ENCODE data around the gene KRTAP4-1.
"Not testable (repeated sequence)": the region's sequence is repeated elsewhere in the genome, so short reads cannot be mapped to it uniquely, and the experiment has no call there.

The KRTAP4-1 gene

DNA sequence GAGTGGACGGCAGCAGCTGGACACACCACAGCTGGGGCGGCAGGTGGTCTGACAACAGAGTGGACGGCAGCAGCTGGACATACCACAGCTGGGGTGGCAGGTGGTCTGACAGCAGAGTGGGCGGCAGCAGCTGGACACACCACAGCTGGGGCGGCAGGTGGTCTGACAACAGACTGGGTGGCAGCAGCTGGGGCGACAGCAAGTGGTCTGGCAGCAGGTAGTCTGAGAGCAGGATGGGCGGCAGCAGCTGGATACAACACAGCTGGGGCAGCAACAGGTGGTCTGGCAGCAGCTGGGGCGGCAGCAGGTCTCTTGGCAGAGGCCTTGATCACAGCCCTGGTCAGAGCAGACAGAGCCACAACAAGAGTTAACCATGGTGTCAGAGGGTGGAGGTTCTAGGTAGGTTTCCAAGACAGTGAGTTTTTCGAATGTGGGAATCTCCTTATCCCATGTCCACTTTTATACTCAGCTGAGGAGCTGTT is at the start of gene KRTAP4-1:
TSS of gene KRTAP4-1 (minus strand) at position 432 of the 482 bp plus-strand sequence. CDS start at position 375, 57 bp downstream.
- DNase-seq, result no peak

DNA sequence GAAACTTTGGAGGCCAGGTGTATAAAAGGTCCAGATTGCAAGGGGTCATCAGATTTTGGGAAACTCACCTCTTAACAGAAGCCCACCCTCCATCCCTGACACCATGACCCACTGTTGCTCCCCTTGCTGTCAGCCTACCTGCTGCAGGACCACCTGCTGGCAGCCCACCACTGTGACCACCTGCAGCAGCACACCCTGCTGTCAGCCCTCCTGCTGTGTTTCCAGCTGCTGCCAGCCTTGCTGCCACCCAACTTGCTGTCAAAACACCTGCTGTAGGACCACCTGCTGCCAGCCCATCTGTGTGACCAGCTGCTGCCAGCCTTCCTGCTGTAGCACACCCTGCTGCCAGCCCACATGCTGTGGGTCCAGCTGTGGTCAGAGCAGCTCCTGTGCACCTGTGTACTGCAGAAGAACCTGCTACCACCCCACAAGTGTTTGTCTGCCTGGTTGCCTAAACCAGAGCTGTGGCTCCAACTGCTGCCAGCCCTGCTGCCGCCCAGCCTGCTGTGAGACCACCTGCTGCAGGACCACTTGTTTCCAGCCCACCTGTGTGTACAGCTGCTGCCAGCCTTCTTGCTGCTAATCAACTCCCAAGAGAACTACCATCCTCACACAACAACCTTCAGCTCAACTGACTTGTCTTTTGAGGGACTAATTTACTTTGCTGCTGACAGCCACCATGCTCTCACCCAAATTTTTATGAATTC is 47.8 kb upstream of the KRTAP4-1 start, which contains the start of gene KRTAP9-3:
TSS of gene KRTAP9-3 (plus strand) at position 51 of the 707 bp plus-strand sequence. CDS start at position 104, 53 bp downstream.
- DNase-seq, result not testable (repeated sequence)

- DNase-seq, result no peak
Measured at GRCh38 chr17:41231731-41232130, 47.0 kb upstream of the KRTAP4-1 start.

DNA sequence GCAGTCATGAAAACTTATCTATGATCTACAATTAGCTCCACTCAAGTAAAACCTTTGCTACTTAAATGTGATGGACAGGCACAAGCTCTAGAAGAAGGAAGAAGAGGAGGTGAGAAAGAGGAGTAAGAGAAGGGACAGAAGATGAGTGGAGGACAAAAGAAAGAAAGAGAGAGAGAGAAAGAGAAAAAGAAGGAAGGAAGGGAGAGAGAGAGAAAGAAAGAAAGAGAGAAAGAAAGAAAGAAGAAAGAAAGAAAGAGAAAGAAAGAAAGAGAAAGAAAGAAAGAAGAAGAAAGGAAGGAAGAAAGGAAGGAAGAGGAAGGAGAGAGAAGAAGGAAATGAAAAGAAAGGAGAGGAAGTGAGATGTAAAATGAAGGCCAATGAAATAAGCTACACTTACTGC is 45.4 kb upstream of the KRTAP4-1 start:
- no peak for DNase-seq

DNA sequence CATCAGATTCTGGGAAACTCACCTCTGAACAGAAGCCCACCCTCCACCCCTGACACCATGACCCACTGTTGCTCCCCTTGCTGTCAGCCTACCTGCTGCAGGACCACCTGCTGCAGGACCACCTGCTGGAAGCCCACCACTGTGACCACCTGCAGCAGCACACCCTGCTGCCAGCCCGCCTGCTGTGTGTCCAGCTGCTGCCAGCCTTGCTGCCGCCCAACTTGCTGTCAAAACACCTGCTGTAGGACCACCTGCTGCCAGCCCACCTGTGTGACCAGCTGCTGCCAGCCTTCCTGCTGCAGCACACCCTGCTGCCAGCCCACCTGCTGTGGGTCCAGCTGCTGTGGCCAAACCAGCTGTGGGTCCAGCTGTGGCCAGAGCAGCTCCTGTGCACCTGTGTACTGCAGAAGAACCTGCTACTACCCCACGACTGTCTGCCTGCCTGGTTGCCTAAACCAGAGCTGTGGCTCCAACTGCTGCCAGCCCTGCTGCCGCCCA is 41.9 kb upstream of the KRTAP4-1 start, which contains the start of gene KRTAP9-2:
TSS of gene KRTAP9-2 (plus strand) at position 51 of the 498 bp plus-strand sequence. CDS start at position 58, 7 bp downstream.
- not testable (repeated sequence) for DNase-seq

DNA sequence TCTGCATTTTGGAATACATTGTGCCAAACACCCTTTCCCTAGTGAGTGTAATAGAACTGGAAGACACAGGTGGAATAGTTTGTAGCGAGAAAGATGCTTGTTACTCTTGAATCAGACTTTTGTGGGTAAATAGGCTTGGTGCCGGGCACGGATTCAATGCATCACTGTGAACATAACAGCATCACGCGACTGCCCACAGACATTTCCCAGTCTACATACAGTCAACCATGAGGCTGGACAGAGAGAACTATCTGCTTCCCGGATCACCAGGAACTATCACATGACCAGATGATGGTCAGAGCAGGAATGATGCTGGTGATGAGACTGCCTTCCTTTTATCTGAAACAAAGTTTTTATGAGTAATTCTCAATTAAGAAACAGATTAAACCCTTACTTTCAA is 41.3 kb upstream of the KRTAP4-1 start:
- no peak for DNase-seq

DNA sequence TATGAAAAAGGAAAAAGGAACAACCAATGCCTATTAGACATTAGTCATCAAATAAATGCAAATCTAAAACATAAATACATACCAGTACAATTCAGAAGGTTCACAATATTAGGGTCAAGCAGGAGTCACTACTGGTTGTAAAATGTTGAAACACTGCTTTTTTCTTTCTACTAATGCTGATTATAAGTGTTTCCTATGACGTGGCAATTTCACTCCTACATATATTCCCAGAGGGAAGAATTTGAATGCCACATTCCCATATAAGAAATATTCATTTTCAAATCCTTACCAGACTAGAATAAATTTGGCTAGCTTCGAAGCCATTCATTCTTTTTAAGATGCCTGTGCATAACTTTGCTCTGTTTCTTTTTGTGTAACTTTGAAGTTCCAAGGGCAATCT is 39.1 kb upstream of the KRTAP4-1 start:
- DNase-seq, result no peak

GRCh38 chr17:41215681-41216080 is 31.0 kb upstream of the KRTAP4-1 start:
- no peak for DNase-seq

DNA sequence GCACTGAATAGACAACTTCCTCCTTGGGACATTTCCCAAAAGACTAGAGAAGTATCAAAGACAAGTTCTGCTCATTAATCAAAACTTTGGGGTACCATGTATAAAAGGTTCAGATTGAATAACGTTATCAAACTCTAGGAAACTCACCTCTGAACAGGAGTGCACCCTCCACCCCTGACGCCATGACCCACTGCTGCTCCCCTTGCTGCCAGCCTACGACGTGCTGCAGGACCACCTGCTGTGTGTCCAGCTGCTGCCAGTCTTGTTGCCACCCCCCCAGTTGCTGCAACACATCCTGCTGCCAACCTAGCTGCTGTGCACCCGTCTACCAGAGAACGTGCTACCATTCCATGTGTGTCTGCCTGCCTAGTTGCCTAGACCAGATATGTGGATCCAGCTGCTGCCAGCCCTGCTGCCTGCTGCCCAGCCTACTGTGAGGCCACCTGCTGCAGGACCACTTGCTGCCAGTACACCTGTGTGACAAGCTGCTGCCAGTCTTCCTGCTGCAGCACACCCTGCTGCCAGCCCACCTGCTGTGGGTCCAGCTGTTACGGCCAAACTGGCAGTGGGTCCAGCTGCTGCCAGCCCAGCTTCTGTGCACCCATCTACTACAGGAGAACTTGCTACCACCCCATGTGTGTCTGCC is 27.9 kb upstream of the KRTAP4-1 start:
- DNase-seq, result no peak

DNA sequence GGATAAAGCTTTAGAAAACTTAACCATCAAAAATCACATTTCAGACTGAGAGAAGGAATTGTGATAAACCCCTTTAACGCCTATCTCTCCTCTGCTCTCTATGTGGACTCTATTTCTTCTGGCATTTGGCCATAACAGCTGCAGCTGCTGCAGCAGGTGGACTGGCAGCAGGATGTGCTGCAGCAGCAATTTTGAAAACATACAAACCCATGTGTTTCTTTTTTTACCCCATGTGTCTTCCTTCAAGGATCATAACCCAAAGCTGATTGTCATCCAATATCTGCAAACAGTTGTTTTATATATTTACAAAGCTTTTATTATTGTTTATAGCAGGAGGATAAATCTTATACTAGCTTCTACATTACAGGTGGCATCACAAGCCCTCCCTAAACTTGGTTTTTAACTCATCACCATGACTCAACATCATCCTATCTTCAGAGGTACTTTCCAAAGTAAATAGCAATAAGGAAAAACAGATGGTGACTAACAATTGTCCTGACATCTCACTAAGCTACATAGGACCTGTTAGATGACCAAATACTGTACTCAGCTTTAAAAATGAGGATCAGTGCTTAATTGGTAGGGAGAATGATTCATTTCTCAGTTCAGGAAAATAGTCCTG is 27.2 kb upstream of the KRTAP4-1 start:
- DNase-seq, result no peak

DNA sequence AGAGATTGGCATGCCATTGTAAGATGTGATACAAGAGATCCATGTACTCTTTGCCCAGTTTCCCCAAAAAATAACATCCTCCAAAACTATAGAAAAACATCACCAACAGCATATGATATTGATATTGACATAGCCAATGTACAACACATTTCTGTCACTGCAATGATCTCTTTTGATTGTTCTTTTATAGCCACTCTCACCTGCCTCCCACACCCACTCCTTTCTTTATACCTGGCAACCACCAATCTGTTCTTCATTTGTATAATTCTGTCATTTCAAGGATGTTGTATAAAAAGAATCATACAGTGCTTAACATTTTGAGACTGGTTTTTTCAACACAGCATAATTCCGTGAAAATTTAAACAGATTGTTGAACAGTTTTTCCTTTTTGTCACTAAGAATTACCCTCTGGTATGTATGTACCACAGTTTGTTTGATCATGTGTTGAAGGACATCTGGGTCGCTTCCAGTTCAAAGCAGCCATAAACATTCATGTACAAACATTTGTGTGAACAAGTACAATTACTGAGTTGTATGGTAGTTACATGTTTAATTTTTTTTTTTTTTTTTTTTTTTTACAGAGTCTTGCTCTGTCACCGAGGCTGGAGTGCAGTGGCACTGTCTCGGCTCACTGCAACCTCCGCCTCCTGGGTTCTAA is 14.8 kb upstream of the KRTAP4-1 start:
- DNase-seq, result no peak

DNA sequence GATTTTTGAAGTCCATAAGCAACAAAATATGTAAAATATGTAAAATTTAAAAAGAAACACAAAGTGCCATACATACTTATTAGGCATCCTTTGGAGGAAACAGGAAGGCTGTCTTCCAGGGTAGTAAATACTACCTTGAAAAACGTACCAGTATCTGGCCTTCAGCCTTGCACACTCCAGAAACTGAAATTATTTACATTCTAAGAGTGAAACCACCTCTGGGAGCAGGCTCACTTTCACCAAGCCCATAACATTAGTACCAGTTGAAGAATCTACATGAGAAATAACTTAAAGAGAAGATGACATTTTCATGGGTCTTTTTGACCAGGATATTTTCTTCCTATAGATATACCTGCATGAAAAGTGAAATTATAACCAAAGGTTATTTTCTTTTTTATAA is 11.4 kb upstream of the KRTAP4-1 start:
- DNase-seq, result no peak

- no peak for DNase-seq
Measured at GRCh38 chr17:41190328-41190727, 5.6 kb upstream of the KRTAP4-1 start.

- not testable (repeated sequence) for DNase-seq
Measured at GRCh38 chr17:41189837-41190318, 5.2 kb upstream of the KRTAP4-1 start, which contains the start of gene KRTAP9-1. TSS of gene KRTAP9-1 (plus strand) at chr17:41189887. CDS start at chr17:41189887, 0 bp downstream.

GRCh38 chr17:41186872-41187271 is 2.2 kb upstream of the KRTAP4-1 start:
- DNase-seq, result no peak

DNA sequence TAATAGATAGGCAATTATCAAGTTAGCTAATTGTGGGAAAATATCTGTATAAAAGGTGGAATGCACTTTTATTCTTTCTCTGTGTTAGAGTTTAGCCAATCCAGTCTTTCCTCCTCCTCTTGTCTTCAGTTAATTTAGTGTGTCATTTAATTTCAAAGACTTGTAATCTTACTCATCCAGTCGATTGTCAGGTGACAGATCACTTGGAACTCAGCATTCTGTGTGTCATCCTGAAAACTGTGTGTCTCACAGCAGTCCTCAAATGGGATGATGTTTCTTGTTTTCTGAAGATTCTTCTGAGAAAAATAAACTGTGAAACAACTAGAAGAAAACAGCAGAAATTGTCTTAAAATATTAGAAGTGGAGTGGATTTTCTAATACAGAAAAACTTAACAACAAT is 290 bp upstream of the KRTAP4-1 start:
- no peak for DNase-seq

GRCh38 chr17:41178843-41179616 is 5.7 kb downstream of the KRTAP4-1 start:
- no peak for DNase-seq

DNA sequence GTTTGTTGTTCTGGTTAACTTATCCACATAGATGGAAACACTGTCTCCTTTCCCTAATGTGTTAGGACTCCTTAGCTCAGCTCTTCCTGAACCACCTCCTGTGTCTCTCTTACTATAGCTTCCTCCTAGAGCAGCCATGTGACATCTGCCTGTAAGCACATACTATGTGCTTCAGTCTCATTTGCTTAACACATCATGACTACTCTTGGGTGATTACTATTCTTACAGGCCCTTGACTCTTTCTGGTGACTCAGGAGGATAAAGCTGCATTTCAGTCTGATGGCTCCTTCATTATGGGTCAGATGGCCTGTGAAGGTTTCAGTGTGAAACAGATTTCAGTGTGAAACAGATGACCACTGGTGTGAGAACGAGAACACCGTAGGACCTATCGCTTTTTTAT is 6.4 kb downstream of the KRTAP4-1 start:
- DNase-seq, result no peak

GRCh38 chr17:41177727-41178271 is 6.9 kb downstream of the KRTAP4-1 start, which contains the start of gene KRTAP4-2:
TSS of gene KRTAP4-2 (minus strand) at chr17:41178221. CDS start at chr17:41178164, 57 bp downstream.
- no peak for DNase-seq

DNA sequence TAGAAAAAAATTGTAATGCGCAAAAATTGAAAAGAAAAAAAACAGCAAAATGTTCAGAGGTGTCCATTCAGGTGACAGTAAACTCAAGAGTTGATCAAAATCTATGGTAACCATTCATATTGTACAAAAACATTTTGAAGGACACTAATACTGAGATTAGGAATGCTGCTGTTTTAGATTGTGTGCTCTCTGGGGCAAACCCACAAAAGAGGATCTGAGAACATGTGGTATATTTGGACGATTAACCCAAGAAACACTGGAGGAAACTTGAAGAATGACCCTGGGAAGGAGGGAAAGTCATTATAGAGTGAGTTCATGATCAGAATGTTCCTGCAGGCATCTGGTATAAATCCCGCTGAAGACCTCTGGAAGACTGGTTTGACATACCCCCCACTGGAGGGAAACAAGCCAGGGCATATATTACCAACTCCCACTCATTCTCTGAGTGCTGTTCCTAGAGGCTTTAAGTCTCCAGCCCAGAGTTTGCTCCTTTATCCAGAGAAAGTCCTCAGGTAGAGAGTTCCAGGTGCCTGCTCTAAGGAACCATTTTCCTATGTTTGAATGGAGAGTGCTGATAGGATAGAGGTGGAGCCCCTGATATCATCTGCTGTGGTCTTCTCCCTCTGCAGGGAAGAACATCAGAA is 7.8 kb downstream of the KRTAP4-1 start:
- DNase-seq, result no peak

DNA sequence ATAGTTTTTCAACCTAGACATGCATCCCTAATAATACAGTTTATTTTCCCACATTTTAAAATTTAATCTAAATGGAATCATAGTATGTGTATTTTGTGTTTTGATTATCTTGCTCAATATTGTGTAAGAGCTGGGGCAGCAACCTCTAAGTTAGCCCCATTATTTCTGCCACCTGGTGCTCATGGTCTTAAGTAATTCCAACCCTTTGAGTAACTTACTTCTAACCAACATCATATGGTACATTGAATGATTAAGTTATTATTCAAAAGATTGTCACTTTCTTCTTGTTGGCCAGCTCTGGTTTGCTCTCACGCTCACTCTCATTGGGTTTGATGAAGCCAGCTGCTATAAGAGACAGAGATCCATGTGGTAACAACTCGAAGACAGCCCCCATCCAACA is 12.8 kb downstream of the KRTAP4-1 start:
- no peak for DNase-seq
